ENCODE data around the gene CRIP2.

GRCh38 chr14:105437723-105438500, 36.7 kb upstream of the CRIP2 start:
- no peak for TF ChIP-seq POLR2A (IDR thresholded peaks at IDR 0.05)
- TF ChIP-seq, protein P1, sequence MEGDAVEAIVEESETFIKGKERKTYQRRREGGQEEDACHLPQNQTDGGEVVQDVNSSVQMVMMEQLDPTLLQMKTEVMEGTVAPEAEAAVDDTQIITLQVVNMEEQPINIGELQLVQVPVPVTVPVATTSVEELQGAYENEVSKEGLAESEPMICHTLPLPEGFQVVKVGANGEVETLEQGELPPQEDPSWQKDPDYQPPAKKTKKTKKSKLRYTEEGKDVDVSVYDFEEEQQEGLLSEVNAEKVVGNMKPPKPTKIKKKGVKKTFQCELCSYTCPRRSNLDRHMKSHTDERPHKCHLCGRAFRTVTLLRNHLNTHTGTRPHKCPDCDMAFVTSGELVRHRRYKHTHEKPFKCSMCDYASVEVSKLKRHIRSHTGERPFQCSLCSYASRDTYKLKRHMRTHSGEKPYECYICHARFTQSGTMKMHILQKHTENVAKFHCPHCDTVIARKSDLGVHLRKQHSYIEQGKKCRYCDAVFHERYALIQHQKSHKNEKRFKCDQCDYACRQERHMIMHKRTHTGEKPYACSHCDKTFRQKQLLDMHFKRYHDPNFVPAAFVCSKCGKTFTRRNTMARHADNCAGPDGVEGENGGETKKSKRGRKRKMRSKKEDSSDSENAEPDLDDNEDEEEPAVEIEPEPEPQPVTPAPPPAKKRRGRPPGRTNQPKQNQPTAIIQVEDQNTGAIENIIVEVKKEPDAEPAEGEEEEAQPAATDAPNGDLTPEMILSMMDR (IDR thresholded peaks at IDR 0.05) = no peak

Measured in ovary (tissue), 3 donors.